ENCODE measurements around the gene NUP107.

DNA sequence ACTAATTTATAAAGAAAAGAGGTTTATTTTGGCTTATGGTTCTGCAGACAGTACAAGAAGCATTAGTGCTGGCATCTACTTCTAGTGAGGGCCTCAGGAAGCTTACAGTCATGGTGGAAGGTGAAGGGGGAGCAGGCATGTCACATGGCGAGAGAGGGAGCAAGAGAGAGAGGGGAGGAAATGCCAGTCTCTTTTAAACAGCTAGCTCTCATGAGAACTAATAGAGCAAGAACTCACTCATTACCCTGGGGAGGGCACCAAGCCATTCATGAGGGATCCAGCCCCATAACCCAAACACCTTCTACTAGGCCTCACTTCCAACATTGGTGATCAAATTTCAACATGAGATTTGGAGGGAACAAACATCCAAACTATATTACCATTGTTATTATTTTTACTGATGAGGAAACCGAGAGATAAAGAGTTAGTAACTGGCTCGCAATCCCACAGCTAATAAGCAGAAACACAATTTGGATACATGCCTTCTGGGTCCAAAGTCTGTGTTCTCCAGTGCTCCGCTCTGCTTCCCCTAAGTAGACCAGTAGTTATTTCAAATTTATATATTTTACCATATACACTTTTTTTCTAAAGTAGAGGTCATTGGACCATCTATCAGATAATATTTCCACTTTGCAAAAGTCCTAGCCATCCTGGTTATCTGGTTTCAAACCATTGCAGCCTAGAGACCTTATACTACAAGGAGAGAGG lies 68.9 kb downstream of the NUP107 start:
- TF ChIP-seq, protein P1, sequence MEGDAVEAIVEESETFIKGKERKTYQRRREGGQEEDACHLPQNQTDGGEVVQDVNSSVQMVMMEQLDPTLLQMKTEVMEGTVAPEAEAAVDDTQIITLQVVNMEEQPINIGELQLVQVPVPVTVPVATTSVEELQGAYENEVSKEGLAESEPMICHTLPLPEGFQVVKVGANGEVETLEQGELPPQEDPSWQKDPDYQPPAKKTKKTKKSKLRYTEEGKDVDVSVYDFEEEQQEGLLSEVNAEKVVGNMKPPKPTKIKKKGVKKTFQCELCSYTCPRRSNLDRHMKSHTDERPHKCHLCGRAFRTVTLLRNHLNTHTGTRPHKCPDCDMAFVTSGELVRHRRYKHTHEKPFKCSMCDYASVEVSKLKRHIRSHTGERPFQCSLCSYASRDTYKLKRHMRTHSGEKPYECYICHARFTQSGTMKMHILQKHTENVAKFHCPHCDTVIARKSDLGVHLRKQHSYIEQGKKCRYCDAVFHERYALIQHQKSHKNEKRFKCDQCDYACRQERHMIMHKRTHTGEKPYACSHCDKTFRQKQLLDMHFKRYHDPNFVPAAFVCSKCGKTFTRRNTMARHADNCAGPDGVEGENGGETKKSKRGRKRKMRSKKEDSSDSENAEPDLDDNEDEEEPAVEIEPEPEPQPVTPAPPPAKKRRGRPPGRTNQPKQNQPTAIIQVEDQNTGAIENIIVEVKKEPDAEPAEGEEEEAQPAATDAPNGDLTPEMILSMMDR (IDR thresholded peaks at IDR 0.05) = no peak
- TF ChIP-seq POLR2A (IDR thresholded peaks at IDR 0.05) = no peak

Measured in testis (tissue), 2 donors.